Astrocyte (in vitro differentiated cells and primary cell): Measurements from ENCODE around the gene GPC3. TPM values are rescaled to one million over a fixed set of nuclear protein-coding genes. Genes with fewer than 3 reads are reported as not detected.

Source experiments
- DNase-seq: peaks from one replicate; pipeline ENCODE4 v3.0.0-alpha.2; 2010; ENCODE audit warnings: low read depth
- FAIRE-seq: peaks from 2 replicates; lab custom pipeline; 2011; peaks lifted over from hg19 to GRCh38; lab: Jason Lieb, UNC
- H2AFZ ChIP-seq: 2 replicates; pipeline ENCODE4 v1.6.0; 2012; ENCODE audit warnings: low read depth, low read length, inconsistent platforms
- H3K27ac ChIP-seq: 2 replicates; pipeline ENCODE4 v1.5.1; 2011; ENCODE audit warnings: low read depth, low read length, inconsistent platforms
- H3K27me3 ChIP-seq: 2 replicates; pipeline ENCODE4 v1.6.0; 2011; ENCODE audit warnings: low read length, inconsistent platforms; ENCODE audit not compliant: insufficient read depth
- H3K36me3 ChIP-seq: 2 replicates; pipeline ENCODE4 v1.5.1; 2011; ENCODE audit warnings: low read length, inconsistent platforms; ENCODE audit not compliant: insufficient read depth
- H3K4me1 ChIP-seq: 2 replicates; pipeline ENCODE4 v1.5.1; 2011; ENCODE audit warnings: low read length, inconsistent platforms; ENCODE audit not compliant: insufficient read depth
- H3K4me2 ChIP-seq: 2 replicates; pipeline ENCODE4 v1.6.0; 2012; ENCODE audit warnings: low read length, inconsistent platforms
- H3K4me3 ChIP-seq: 2 replicates; pipeline ENCODE4 v1.5.1; 2011; ENCODE audit warnings: low read depth, mild to moderate bottlenecking, low read length, inconsistent platforms; ENCODE audit not compliant: insufficient read depth
- H3K79me2 ChIP-seq: 2 replicates; pipeline ENCODE4 v1.6.0; 2012; ENCODE audit warnings: mild to moderate bottlenecking, low read length, inconsistent platforms; ENCODE audit not compliant: insufficient read depth
- H3K9ac ChIP-seq: 2 replicates; pipeline ENCODE4 v1.6.0; 2012; ENCODE audit warnings: mild to moderate bottlenecking, low read length, inconsistent platforms
- H3K9me3 ChIP-seq: 2 replicates; pipeline ENCODE4 v1.5.1; 2012; ENCODE audit warnings: low read depth, mild to moderate bottlenecking, low read length, inconsistent platforms; ENCODE audit not compliant: insufficient read depth
- H4K20me1 ChIP-seq: 2 replicates; pipeline ENCODE4 v1.6.0; 2012; ENCODE audit warnings: low read length, inconsistent platforms; ENCODE audit not compliant: insufficient read depth
- H3K27ac Mint-ChIP-seq: one replicate; pipeline ENCODE4 v1.8.0; 2021; ENCODE audit warnings: mild to moderate bottlenecking, mixed read lengths; ENCODE audit not compliant: unreplicated experiment
- H3K27me3 Mint-ChIP-seq: one replicate; pipeline ENCODE4 v1.8.0; 2021; ENCODE audit warnings: low read depth, mixed read lengths; ENCODE audit not compliant: unreplicated experiment
- H3K36me3 Mint-ChIP-seq: one replicate; pipeline ENCODE4 v1.8.0; 2021; ENCODE audit warnings: low read depth, mixed read lengths; ENCODE audit not compliant: unreplicated experiment
- H3K4me1 Mint-ChIP-seq: one replicate; pipeline ENCODE4 v1.8.0; 2021; ENCODE audit warnings: low read depth, mixed read lengths; ENCODE audit not compliant: unreplicated experiment
- H3K4me3 Mint-ChIP-seq: one replicate; pipeline ENCODE4 v1.8.0; 2021; ENCODE audit warnings: mild to moderate bottlenecking, moderate library complexity, mixed read lengths; ENCODE audit not compliant: unreplicated experiment
- H3K9me3 Mint-ChIP-seq: one replicate; pipeline ENCODE4 v1.8.0; 2021; ENCODE audit warnings: mild to moderate bottlenecking, mixed read lengths; ENCODE audit not compliant: unreplicated experiment
- EZH2 ChIP-seq: IDR thresholded peaks from 2 replicates; pipeline ENCODE4 v1.6.1; 2012; ENCODE audit warnings: mild to moderate bottlenecking, low read length, inconsistent platforms; ENCODE audit not compliant: insufficient read depth
- total RNA-seq: library from RNA; stranded (reverse); gene quantifications from 2 replicates; pipeline ENCODE4 v1.2.1, GENCODE V29; 2021
- TF ChIP-seq, protein P1 (sequence below): IDR thresholded peaks from 2 replicates; pipeline ENCODE4 v1.5.1; 2011; ENCODE audit warnings: low read depth, mild to moderate bottlenecking, inconsistent platforms, low read length, moderate library complexity; ENCODE audit not compliant: insufficient read depth

GPC3 gene
- total RNA-seq, 1 donor from 2014 or later = 8.2 TPM

DNA sequence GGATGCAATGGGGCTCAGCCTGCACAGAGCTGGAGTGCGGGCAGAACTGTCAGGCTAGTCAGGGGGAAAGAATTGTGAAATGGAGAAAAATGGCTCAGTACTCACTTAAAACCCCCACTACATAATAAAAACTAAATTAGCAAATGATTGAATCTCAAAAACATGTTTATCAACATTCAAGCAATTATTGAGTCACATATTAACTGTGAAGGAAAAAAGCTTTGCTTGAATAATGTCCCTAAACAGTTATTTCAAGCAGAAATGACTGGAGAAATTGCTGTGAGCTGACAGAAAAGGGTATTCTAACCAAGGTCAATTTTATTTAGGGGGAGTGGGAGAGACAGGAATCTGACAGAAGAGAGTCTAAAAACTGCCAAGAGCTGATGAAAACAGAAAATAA lies 37.4 kb downstream of the GPC3 start:
- FAIRE-seq (no peak), DNase-seq (no peak)
- Histone ChIP-seq H3K79me2 (no peaks in the 10 kb centered on the region), H3K4me1 (no peaks in the 10 kb centered on the region), H3K27ac (no peak overlapping the region), H3K27me3 (no peaks in the 10 kb centered on the region), H3K4me3 (no peak overlapping the region), H3K9ac (no peak overlapping the region), H3K9me3 (no peaks in the 10 kb centered on the region), H3K4me2 (no peak overlapping the region), H3K36me3 (no peaks in the 10 kb centered on the region), H4K20me1 (no peaks in the 10 kb centered on the region), H2AFZ (no peak overlapping the region)
- Mint-ChIP-seq H3K4me1 (no peaks in the 10 kb centered on the region), H3K9me3 (no peaks in the 10 kb centered on the region), H3K36me3 (no peaks in the 10 kb centered on the region), H3K27ac (no peak overlapping the region), H3K27me3 (peaks cover 2% of the 10 kb centered on the region), H3K4me3 (no peak overlapping the region)
- TF ChIP-seq, protein P1, sequence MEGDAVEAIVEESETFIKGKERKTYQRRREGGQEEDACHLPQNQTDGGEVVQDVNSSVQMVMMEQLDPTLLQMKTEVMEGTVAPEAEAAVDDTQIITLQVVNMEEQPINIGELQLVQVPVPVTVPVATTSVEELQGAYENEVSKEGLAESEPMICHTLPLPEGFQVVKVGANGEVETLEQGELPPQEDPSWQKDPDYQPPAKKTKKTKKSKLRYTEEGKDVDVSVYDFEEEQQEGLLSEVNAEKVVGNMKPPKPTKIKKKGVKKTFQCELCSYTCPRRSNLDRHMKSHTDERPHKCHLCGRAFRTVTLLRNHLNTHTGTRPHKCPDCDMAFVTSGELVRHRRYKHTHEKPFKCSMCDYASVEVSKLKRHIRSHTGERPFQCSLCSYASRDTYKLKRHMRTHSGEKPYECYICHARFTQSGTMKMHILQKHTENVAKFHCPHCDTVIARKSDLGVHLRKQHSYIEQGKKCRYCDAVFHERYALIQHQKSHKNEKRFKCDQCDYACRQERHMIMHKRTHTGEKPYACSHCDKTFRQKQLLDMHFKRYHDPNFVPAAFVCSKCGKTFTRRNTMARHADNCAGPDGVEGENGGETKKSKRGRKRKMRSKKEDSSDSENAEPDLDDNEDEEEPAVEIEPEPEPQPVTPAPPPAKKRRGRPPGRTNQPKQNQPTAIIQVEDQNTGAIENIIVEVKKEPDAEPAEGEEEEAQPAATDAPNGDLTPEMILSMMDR = no peak

DNA sequence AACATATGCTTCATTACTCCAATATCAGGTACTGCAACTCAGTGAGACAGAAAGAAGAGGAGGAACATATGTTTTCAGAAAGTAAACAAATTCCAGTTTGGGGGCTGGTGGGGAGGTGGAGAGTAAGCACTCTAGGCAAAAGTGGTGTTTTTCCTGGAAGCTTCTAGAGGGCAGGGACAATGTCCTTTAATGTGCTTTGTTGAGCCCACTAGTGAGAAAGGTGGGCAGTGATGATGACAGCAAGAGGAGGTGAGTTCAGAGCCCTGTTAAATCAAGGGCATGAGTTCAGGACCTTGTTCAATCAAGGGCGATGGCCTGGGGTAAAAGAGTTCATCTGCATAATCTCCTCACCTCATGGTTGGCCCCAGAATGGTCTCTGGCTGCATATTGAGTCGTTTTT lies 38.4 kb downstream of the GPC3 start:
- DNase-seq (no peak), FAIRE-seq (no peak)
- no peak for TF ChIP-seq EZH2
- TF ChIP-seq, protein P1 = no peak
- Mint-ChIP-seq H3K36me3 (no peaks in the 10 kb centered on the region), H3K27me3 (peaks cover 2% of the 10 kb centered on the region), H3K9me3 (no peaks in the 10 kb centered on the region), H3K4me1 (no peaks in the 10 kb centered on the region), H3K4me3 (no peak overlapping the region), H3K27ac (no peak overlapping the region)
- Histone ChIP-seq H3K9me3 (no peaks in the 10 kb centered on the region), H3K9ac (no peak overlapping the region), H3K4me3 (no peak overlapping the region), H2AFZ (no peak overlapping the region), H3K27ac (no peak overlapping the region), H3K27me3 (no peaks in the 10 kb centered on the region), H3K36me3 (no peaks in the 10 kb centered on the region), H3K4me2 (no peak overlapping the region), H4K20me1 (no peaks in the 10 kb centered on the region), H3K4me1 (no peaks in the 10 kb centered on the region), H3K79me2 (no peaks in the 10 kb centered on the region)

DNA sequence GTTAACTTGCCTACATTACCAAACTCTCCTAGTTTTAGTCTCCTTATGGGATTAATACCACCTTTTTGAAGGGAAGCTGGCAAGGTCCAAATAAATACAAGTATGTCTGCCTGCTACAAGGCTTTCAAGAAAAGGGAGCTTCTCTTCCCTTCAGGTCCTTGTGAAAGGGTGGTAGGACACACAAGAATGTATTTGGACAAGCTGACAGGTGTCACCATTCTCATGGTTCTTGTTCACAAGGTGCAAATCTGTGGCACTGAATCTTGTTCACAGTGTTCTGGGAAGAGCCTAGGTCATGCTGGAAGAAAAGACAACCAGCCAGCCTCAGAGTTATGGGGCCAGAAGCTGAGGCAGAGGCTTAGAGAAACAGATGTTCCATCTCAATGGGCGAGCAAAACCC lies 41.9 kb downstream of the GPC3 start:
- Histone ChIP-seq H3K9ac (no peak overlapping the region), H4K20me1 (no peaks in the 10 kb centered on the region), H3K36me3 (no peaks in the 10 kb centered on the region), H3K4me2 (no peak overlapping the region), H3K27me3 (no peaks in the 10 kb centered on the region), H3K4me3 (no peak overlapping the region), H2AFZ (no peak overlapping the region), H3K79me2 (no peaks in the 10 kb centered on the region), H3K4me1 (no peaks in the 10 kb centered on the region), H3K9me3 (no peaks in the 10 kb centered on the region), H3K27ac (no peak overlapping the region)
- Mint-ChIP-seq H3K27ac (no peak overlapping the region), H3K27me3 (no peaks in the 10 kb centered on the region), H3K36me3 (no peaks in the 10 kb centered on the region), H3K9me3 (no peaks in the 10 kb centered on the region), H3K4me3 (no peak overlapping the region), H3K4me1 (no peaks in the 10 kb centered on the region)
- TF ChIP-seq, protein P1 = no peak
- no peak for TF ChIP-seq EZH2
- DNase-seq (no peak), FAIRE-seq (no peak)
